ENCODE measurements around the gene CEBPA.

DNA sequence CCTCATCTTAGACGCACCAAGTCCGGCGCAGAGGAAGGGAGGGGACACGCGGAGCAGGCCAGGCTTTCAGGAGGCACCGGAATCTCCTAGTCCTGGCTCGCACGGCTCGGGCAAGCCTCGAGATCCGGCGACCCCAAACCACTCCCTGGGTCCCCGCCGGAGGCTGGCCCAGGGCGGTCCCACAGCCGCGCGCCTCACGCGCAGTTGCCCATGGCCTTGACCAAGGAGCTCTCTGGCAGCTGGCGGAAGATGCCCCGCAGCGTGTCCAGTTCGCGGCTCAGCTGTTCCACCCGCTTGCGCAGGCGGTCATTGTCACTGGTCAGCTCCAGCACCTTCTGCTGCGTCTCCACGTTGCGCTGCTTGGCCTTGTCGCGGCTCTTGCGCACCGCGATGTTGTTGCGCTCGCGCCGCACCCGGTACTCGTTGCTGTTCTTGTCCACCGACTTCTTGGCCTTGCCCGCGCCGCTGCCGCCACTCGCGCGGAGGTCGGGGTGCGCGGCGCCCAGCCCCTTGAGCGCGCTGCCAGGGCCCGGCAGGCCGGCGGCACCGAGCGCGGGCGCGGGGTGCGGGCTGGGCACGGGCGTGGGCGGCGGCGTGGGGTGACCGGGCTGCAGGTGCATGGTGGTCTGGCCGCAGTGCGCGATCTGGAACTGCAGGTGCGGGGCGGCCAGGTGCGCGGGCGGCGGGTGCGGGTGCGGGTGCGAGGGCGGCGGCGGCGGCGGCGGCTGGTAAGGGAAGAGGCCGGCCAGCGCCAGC lies 1.0 kb downstream of the CEBPA start:
- TF ChIP-seq, protein P1, sequence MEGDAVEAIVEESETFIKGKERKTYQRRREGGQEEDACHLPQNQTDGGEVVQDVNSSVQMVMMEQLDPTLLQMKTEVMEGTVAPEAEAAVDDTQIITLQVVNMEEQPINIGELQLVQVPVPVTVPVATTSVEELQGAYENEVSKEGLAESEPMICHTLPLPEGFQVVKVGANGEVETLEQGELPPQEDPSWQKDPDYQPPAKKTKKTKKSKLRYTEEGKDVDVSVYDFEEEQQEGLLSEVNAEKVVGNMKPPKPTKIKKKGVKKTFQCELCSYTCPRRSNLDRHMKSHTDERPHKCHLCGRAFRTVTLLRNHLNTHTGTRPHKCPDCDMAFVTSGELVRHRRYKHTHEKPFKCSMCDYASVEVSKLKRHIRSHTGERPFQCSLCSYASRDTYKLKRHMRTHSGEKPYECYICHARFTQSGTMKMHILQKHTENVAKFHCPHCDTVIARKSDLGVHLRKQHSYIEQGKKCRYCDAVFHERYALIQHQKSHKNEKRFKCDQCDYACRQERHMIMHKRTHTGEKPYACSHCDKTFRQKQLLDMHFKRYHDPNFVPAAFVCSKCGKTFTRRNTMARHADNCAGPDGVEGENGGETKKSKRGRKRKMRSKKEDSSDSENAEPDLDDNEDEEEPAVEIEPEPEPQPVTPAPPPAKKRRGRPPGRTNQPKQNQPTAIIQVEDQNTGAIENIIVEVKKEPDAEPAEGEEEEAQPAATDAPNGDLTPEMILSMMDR (IDR thresholded peaks at IDR 0.05) = no peak
- no peak for TF ChIP-seq POLR2AphosphoS5 (IDR thresholded peaks at IDR 0.05)
- TF ChIP-seq POLR2A (IDR thresholded peaks at IDR 0.05) = no peak

Data from suprapubic skin (tissue), 4 donors.